HepG2 (cell line): ENCODE data around the gene MAPK10. TPM values are rescaled to one million over a fixed set of nuclear protein-coding genes. Genes with fewer than 3 reads are reported as not detected.

Experiments used
- ATAC-seq: fragments of 200-7000 bp; cut with Tn5 transposase; 3 replicates; pipeline ENCODE4 v1.9.1; 2020; ENCODE audit warnings: mild to moderate bottlenecking, moderate library complexity
- BruUV-seq: library from RNA; stranded (reverse); fragments of 400-500 nt; replicated peaks from 2 replicates; lab custom pipeline; 2021; lab: Mats Ljungman, UMichigan
- CTCF ChIA-PET: fragments of 300-600 bp; formaldehyde crosslinking; extraction: SDS; loops from one replicate; lab custom pipeline; 2021; ENCODE audit warnings: low total read pairs, inconsistent platforms, low intra/inter-chr PET ratio; lab: Yijun Ruan, JAX
- POLR2A ChIA-PET: fragments of 350-600 bp; sonication (Branson Sonifier 250); formaldehyde crosslinking; loops from one replicate; lab custom pipeline; 2020; ENCODE audit warnings: antibody characterized with exemption, inconsistent platforms; lab: Yijun Ruan, JAX
- DNase-seq: peaks from one replicate; pipeline ENCODE4 v3.0.0-alpha.2; 2015; ENCODE audit warnings: low spot score
- FAIRE-seq: peaks from 3 replicates; lab custom pipeline; 2011; peaks lifted over from hg19 to GRCh38; lab: Jason Lieb, UNC
- H2AFZ ChIP-seq: one replicate; pipeline ENCODE4 v1.6.1; 2011; ENCODE audit warnings: low read length, inconsistent platforms
- H3K27ac ChIP-seq: fragments of 300-600 bp; 3 replicates; pipeline ENCODE4 v1.8.0; 2011; ENCODE audit warnings: mixed run types, mild to moderate bottlenecking, mixed read lengths, low read length, inconsistent platforms; ENCODE audit not compliant: insufficient read depth; ENCODE audit errors: extremely low read length
- H3K27me3 ChIP-seq, 2 experiments: fragments of 200-600 bp in 1 of 2; 2 replicates in 1 of 2; 3 replicates in 1 of 2; pipeline versions ENCODE4 v1.6.0 to v1.8.0; 2011; ENCODE audit warnings: low read length in 2 of 2, mild to moderate bottlenecking in 2 of 2, moderate library complexity in 2 of 2, inconsistent platforms in 1 of 2; ENCODE audit not compliant: insufficient read depth in 2 of 2, control insufficient read depth in 1 of 2
- H3K36me3 ChIP-seq, 2 experiments: fragments of 200-600 bp in 1 of 2; replicated peaks in 1 of 2; 2 replicates in 1 of 2; 3 replicates in 1 of 2; pipeline versions ENCODE4 v1.5.1 to v1.8.0; 2011; ENCODE audit warnings: low read length in 2 of 2, inconsistent platforms in 1 of 2; ENCODE audit not compliant: insufficient read depth in 2 of 2, control insufficient read depth in 1 of 2
- H3K4me1 ChIP-seq: 2 replicates; pipeline ENCODE4 v1.5.1; 2012; ENCODE audit warnings: low read length, inconsistent platforms; ENCODE audit not compliant: insufficient read depth
- H3K4me2 ChIP-seq: 2 replicates; pipeline ENCODE4 v1.6.0; 2011; ENCODE audit warnings: low read depth, low read length, inconsistent platforms
- H3K4me3 ChIP-seq, 3 experiments: fragments of 200-600 bp in 1 of 3; sonication (generic), shearing (Covaris generic) in 1 of 3; replicated peaks in 1 of 3; 2 replicates each; pipeline ENCODE4 v1.5.1; 2011 to 2016; ENCODE audit warnings: low read length in 3 of 3, inconsistent platforms in 2 of 3, low read depth in 2 of 3, mild to moderate bottlenecking in 2 of 3, control low read depth in 1 of 3, mixed read lengths in 1 of 3; ENCODE audit not compliant: insufficient read depth in 1 of 3
- H3K79me2 ChIP-seq: one replicate; pipeline ENCODE4 v1.6.1; 2011; ENCODE audit warnings: low read length, inconsistent platforms; ENCODE audit not compliant: insufficient read depth
- H3K9ac ChIP-seq: 2 replicates; pipeline ENCODE4 v1.6.0; 2011; ENCODE audit warnings: mild to moderate bottlenecking, low read depth, low read length, inconsistent platforms; ENCODE audit not compliant: insufficient read depth
- H3K9me3 ChIP-seq: 2 replicates; pipeline ENCODE4 v1.5.1; 2012; ENCODE audit warnings: mild to moderate bottlenecking, low read length
- H4K20me1 ChIP-seq: 2 replicates; pipeline ENCODE4 v1.6.0; 2011; ENCODE audit warnings: inconsistent platforms, mild to moderate bottlenecking, low read length, moderate library complexity; ENCODE audit not compliant: insufficient read depth
- ARNT ChIP-seq: fragments of 450-650 bp; IDR thresholded peaks from 2 replicates; pipeline ENCODE4 v1.6.1; 2017
- GLI4 ChIP-seq: sonication (generic); formaldehyde crosslinking; IDR thresholded peaks from 2 replicates; pipeline ENCODE4 v1.5.1; 2020; ENCODE audit warnings: missing genetic modification reagents, mild to moderate bottlenecking, moderate library complexity, borderline replicate concordance
- HMGA1 ChIP-seq: sonication (generic); formaldehyde crosslinking; conservative IDR thresholded peaks from 2 replicates; pipeline ENCODE4 v1.4.0; 2020; ENCODE audit warnings: missing genetic modification reagents
- HOXA3 ChIP-seq: sonication (generic); formaldehyde crosslinking; IDR thresholded peaks from 2 replicates; pipeline ENCODE4 v1.5.0; 2020; ENCODE audit warnings: missing genetic modification reagents
- MXD3 ChIP-seq: IDR thresholded peaks from 2 replicates; pipeline ENCODE4 v1.6.1; 2016; ENCODE audit warnings: mild to moderate bottlenecking, missing biosample characterization, missing genetic modification reagents
- PAF1 ChIP-seq: IDR thresholded peaks from 2 replicates; pipeline ENCODE4 v1.6.1; 2016; ENCODE audit warnings: missing genetic modification reagents, missing compliant biosample characterization
- SMARCC2 ChIP-seq: fragments of 450-650 bp; IDR thresholded peaks from 2 replicates; pipeline ENCODE4 v1.6.1; 2017; ENCODE audit warnings: antibody characterized with exemption, mild to moderate bottlenecking
- STAG1 ChIP-seq: sonication (generic); formaldehyde crosslinking; IDR thresholded peaks from 2 replicates; pipeline ENCODE4 v1.4.0; 2020; ENCODE audit warnings: missing genetic modification reagents
- ZFAT ChIP-seq: sonication (generic); formaldehyde crosslinking; conservative IDR thresholded peaks from 2 replicates; pipeline ENCODE4 v1.8.1; 2023; ENCODE audit warnings: missing genetic modification reagents, inconsistent platforms
- ZNF12 ChIP-seq: sonication (generic); formaldehyde crosslinking; IDR thresholded peaks from 2 replicates; pipeline ENCODE4 v1.5.0; 2020; ENCODE audit warnings: missing genetic modification reagents
- ZNF235 ChIP-seq: sonication (generic); formaldehyde crosslinking; IDR thresholded peaks from 2 replicates; pipeline ENCODE4 v1.8.1; 2023; ENCODE audit warnings: mild to moderate bottlenecking, missing genetic modification reagents, borderline replicate concordance
- ZNF557 ChIP-seq: sonication (generic); formaldehyde crosslinking; IDR thresholded peaks from 2 replicates; pipeline ENCODE4 v1.4.0; 2020; ENCODE audit warnings: missing genetic modification reagents
- ZNF563 ChIP-seq: sonication (generic); formaldehyde crosslinking; IDR thresholded peaks from 2 replicates; pipeline ENCODE4 v1.8.0; 2022; ENCODE audit warnings: mild to moderate bottlenecking, moderate library complexity, missing genetic modification reagents
- ZNF777 ChIP-seq: sonication (generic); formaldehyde crosslinking; IDR thresholded peaks from 2 replicates; pipeline ENCODE4 v1.4.0; 2020; ENCODE audit warnings: missing genetic modification reagents
- WGBS: methylation state at CpG from one replicate; pipeline ENCODE4 v1.1.6; 2017; ENCODE audit warnings: low lambda C conversion rate; 5-methylcytosine and 5-hydroxymethylcytosine counted together
- in situ Hi-C: cut with HindIII; loops from 2 replicates; pipeline ENCODE4 v1.10.0; 2017; ENCODE audit warnings: low pct_unique_long_range_greater_than_20kb; ENCODE audit not compliant: extremely low pct_ligation_motif_present
- intact Hi-C: fragments of 100-400 bp; cut with micrococcal nuclease; formaldehyde crosslinking; loops from one replicate; pipeline ENCODE4 v1.10.0; 2022; ENCODE audit not compliant: unreplicated experiment
- polyA plus RNA-seq, 8 experiments: library from polyadenylated mRNA; depleted of rRNA in 3 of 8; stranded (reverse) in 7 of 8; unstranded in 1 of 8; fragments of >200 nt; fragmentation: Illumina TruSeq in 4 of 8; extraction: Trizol in 4 of 8; gene quantifications; 2 replicates each; pipeline versions ENCODE4 v1.2.1 to v1.2.3, GENCODE V29; 2011 to 2016; ENCODE audit warnings: low read depth in 4 of 8, missing spikeins in 1 of 8, mixed read lengths in 1 of 8; ENCODE audit not compliant: insufficient read depth in 1 of 8
- total RNA-seq, 5 experiments: library from RNA; depleted of rRNA; stranded (reverse); fragments of >200 nt; fragmentation: Illumina TruSeq; extraction: Trizol; gene quantifications; 2 replicates each; pipeline ENCODE4 v1.2.3, GENCODE V29; 2016; ENCODE audit warnings: low read depth in 1 of 5

Gene MAPK10
- total and polyA plus RNA-seq, 2 of the 13 experiments (the other 11 are each of a cell fraction or from before 2014, with no cell fraction given) = not detected

DNA sequence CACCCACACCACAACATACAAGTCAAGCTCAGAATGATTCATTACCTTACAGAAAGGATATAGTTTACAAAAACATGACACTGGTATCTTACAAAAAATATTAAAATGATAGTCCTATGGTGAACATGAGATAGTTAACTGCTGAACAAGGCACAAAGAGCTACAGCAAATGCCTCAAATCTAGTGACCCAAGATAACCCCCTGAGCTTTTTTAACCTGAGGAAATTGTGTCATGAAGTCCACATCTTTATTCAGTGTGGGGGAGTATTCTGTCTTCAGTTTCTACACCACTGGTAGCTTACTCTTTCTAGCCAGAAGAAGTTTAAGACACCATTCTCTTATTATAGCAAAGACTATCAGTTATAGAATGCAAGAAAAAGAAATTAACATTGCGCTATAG lies 218.7 kb downstream of the MAPK10 start:
- no TSS peak for BruUV-seq

DNA sequence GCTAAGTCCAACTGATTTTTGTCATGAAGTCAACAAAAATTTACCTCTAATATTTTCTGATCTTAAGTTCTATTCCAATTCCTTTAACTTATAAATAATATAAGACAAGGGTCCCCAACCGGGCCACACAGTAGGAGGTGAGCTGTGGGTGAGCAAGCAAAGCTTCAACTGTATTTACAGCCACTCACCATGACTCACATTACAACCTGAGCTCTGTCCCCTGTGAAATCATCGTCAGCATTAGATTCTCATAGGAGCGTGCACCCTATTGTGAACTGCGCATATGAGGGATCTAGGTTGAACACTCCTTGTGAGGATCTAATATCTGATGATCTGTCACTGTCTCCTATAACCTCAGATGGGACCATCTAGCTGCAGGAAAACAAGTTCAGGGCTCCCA lies 227.4 kb downstream of the MAPK10 start:
- no peak for DNase-seq
- no peak for TF ChIP-seq ZNF557 (CRISPR knock-in tag)
- no peak for TF ChIP-seq HMGA1 (CRISPR knock-in tag)
- no peak for TF ChIP-seq ZFAT (CRISPR knock-in tag)
- no peak for TF ChIP-seq ARNT
- TF ChIP-seq ZNF235 (CRISPR knock-in tag) = no peak
- TF ChIP-seq GLI4 = no peak
- no peak for TF ChIP-seq SMARCC2
- no peak for TF ChIP-seq ZNF777 (CRISPR knock-in tag)
- TF ChIP-seq ZNF563 (CRISPR knock-in tag) = no peak
- no peak for TF ChIP-seq HOXA3 (CRISPR knock-in tag)
- no peak for TF ChIP-seq PAF1 (CRISPR knock-in tag)

More for the DNA sequence above, 218.7 kb downstream of the MAPK10 start:
- Histone ChIP-seq H2AFZ (no peak overlapping the region), H3K4me2 (no peak overlapping the region), H4K20me1 (no peaks in the 10 kb centered on the region), H3K79me2 (no peaks in the 10 kb centered on the region), H3K27me3 (no peaks in the 10 kb centered on the region), H3K4me3 (no peak overlapping the region), H3K27ac (no peak overlapping the region), H3K36me3 (no peaks in the 10 kb centered on the region), H3K9ac (no peak overlapping the region), H3K9me3 (no peaks in the 10 kb centered on the region), H3K4me1 (no peaks in the 10 kb centered on the region)
- TF ChIP-seq ZNF12 (CRISPR knock-in tag) = no peak
- TF ChIP-seq MXD3 (CRISPR knock-in tag) = no peak
- no peak for TF ChIP-seq STAG1 (CRISPR knock-in tag)
- in situ Hi-C loops = no loop called here
- no peak for ATAC-seq
- no peak for FAIRE-seq
- DNase-seq = no peak
- ChIA-PET POLR2A (no interaction called here), CTCF (no interaction called here)
- intact Hi-C loops = no loop called here
- WGBS = 0% methylated on average over 1 of the region's 1 CpG

More for the DNA sequence above, 227.4 kb downstream of the MAPK10 start:
- Histone ChIP-seq H3K9ac (no peak overlapping the region), H3K27ac (no peak overlapping the region), H3K36me3 (no peaks in the 10 kb centered on the region), H3K27me3 (no peaks in the 10 kb centered on the region), H4K20me1 (no peaks in the 10 kb centered on the region), H3K9me3 (no peaks in the 10 kb centered on the region), H2AFZ (no peak overlapping the region), H3K4me1 (no peaks in the 10 kb centered on the region), H3K4me3 (no peak overlapping the region), H3K4me2 (no peak overlapping the region), H3K79me2 (no peaks in the 10 kb centered on the region)
- intact Hi-C loops = no loop called here
- ChIA-PET POLR2A (no interaction called here), CTCF (no interaction called here)
- BruUV-seq = no TSS peak
- 24% methylated on average over 4 of the region's 4 CpGs for WGBS
- ATAC-seq (no peak), FAIRE-seq (no peak)
- in situ Hi-C loops = no loop called here
